ENCODE data around the gene PATE1.

The PATE1 gene

DNA sequence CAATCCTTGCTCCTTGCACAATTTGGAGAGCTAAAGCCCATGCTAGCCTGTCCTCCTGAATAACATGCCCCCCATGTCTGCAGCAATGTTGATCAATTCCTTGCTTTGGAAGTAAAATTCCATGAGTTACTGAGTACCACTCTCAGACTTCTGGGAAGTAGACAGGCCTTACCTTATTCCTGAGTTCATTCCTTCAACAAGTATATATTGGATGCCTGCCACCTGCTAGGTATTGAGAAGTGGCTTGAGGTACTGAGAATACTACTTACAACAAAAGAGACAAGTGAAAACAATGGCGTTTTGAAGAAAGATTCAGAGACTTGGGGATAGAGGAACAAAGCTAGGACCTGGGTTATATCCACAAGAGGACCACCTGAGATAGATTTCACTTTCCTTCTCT is 20.2 kb downstream of the PATE1 start:
- DNase-seq (ENCODE audit: low read depth in 1 of 2, low spot score in 1 of 2) = no peak
- in situ Hi-C loops (cut with HindIII; ENCODE audit: low pct_unique_long_range_greater_than_20kb, low sequenced_read_pairs) = no loop called here
- no peak for TF ChIP-seq JUND (IDR thresholded peaks at IDR 0.05; ENCODE audit: low read depth)

GRCh38 chr11:125768336-125769046 is 22.4 kb downstream of the PATE1 start:
- DNase-seq (ENCODE audit: low read depth in 1 of 2, low spot score in 1 of 2) = no peak
- no peak for TF ChIP-seq JUND (IDR thresholded peaks at IDR 0.05; ENCODE audit: low read depth)
- in situ Hi-C loops (cut with HindIII; ENCODE audit: low pct_unique_long_range_greater_than_20kb, low sequenced_read_pairs) = no loop called here

- no peak for DNase-seq (ENCODE audit: low read depth in 1 of 2, low spot score in 1 of 2)
- no peak for TF ChIP-seq JUND (IDR thresholded peaks at IDR 0.05; ENCODE audit: low read depth)
- in situ Hi-C loops (cut with HindIII; ENCODE audit: low pct_unique_long_range_greater_than_20kb, low sequenced_read_pairs) = no loop called here
These were observed 24.5 kb downstream of the PATE1 start for GRCh38 chr11:125770583-125770982.

GRCh38 chr11:125772834-125773505 is 26.9 kb downstream of the PATE1 start:
- no peak for TF ChIP-seq JUND (IDR thresholded peaks at IDR 0.05; ENCODE audit: low read depth)
- in situ Hi-C loops (cut with HindIII; ENCODE audit: low pct_unique_long_range_greater_than_20kb, low sequenced_read_pairs) = no loop called here
- DNase-seq (ENCODE audit: low read depth in 1 of 2, low spot score in 1 of 2) = no peak

DNA sequence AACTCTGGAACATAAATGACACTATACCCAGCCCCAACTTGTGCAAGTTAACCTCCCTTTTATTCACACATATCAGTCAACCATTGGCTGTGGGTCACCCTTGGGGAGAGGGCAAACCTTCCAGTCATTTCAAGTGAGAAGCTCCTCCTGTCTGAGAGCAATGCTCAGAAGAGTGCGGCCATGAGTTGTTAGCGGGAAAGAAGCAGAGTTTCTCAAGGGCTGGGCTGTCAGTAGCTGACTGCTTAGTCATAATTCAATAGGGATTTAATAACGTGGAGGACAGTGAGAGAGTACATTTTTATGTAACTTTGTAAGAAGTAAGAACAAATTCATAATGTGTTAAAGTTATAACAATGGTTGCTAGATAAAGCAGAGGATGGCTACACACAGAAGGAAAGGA is 27.4 kb downstream of the PATE1 start:
- in situ Hi-C loops (cut with HindIII; ENCODE audit: low pct_unique_long_range_greater_than_20kb, low sequenced_read_pairs) = no loop called here
- no peak for DNase-seq (ENCODE audit: low read depth in 1 of 2, low spot score in 1 of 2)
- no peak for TF ChIP-seq JUND (IDR thresholded peaks at IDR 0.05; ENCODE audit: low read depth)

GRCh38 chr11:125777309-125777708 is 31.2 kb downstream of the PATE1 start:
- TF ChIP-seq JUND (IDR thresholded peaks at IDR 0.05; ENCODE audit: low read depth) = no peak
- in situ Hi-C loops (cut with HindIII; ENCODE audit: low pct_unique_long_range_greater_than_20kb, low sequenced_read_pairs) = no loop called here

GRCh38 chr11:125778728-125779127 is 32.6 kb downstream of the PATE1 start, which contains the start of gene PATE2:
TSS of gene PATE2 (minus strand) at chr11:125778828. CDS start at chr11:125778773, 55 bp downstream.
- DNase-seq (ENCODE audit: low read depth in 1 of 2, low spot score in 1 of 2) = no peak
- no peak for TF ChIP-seq JUND (IDR thresholded peaks at IDR 0.05; ENCODE audit: low read depth)
- in situ Hi-C loops (cut with HindIII; ENCODE audit: low pct_unique_long_range_greater_than_20kb, low sequenced_read_pairs) = no loop called here

More at GRCh38 chr11:125777309-125777708, 31.2 kb downstream of the PATE1 start:
- DNase-seq (ENCODE audit: low read depth in 1 of 2, low spot score in 1 of 2) = no peak

GRCh38 chr11:125784678-125785077 is 38.6 kb downstream of the PATE1 start:
- no peak for TF ChIP-seq JUND (IDR thresholded peaks at IDR 0.05; ENCODE audit: low read depth)
- no peak for DNase-seq (ENCODE audit: low read depth in 1 of 2, low spot score in 1 of 2)
- in situ Hi-C loops (cut with HindIII; ENCODE audit: low pct_unique_long_range_greater_than_20kb, low sequenced_read_pairs) = no loop called here

DNA sequence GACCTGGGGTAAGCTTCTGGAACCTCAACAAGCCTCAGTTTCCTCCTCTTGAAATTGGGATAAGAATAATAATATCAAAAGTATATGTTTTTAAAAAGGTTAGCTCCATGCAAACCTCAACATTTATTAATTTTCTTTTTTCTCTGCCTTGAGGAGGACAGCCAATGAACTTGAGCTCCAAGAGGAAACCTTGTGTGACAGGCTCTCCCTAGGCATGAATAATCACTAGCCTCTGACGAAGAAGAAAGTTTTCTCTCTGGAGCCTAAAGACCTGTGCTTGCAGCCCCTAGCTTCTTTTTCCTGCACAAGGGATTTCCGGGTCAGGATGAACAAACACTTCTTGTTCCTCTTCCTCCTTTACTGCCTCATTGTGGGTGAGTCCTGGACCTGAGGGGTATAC is 41.7 kb downstream of the PATE1 start, which contains the start of gene PATE3:
PATE3 (plus strand) TSS at position 301 of the 400 bp plus-strand sequence; CDS start at position 326, 25 bp downstream.
- in situ Hi-C loops (cut with HindIII; ENCODE audit: low pct_unique_long_range_greater_than_20kb, low sequenced_read_pairs) = no loop called here
- no peak for TF ChIP-seq JUND (IDR thresholded peaks at IDR 0.05; ENCODE audit: low read depth)
- DNase-seq (ENCODE audit: low read depth in 1 of 2, low spot score in 1 of 2) = no peak

DNA sequence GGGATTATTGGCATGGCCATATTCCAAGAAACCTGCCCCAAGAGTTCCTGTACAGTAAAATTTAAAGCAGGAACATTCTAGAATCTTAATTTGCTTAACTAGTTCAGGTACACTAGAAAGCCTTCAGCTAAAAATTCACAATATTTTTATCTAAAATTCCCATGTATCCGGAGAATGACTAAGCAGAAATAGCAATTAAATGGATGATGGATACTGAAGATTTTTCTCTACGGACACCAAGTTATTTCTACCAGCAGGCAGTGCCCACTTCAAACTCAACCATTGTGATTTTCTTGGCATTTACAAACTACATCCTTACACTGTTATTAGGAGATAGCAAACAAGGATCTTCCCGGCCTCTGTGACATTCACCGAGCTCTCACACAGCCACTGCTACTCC is 44.7 kb downstream of the PATE1 start:
- DNase-seq (ENCODE audit: low read depth in 1 of 2, low spot score in 1 of 2) = no peak
- TF ChIP-seq JUND (IDR thresholded peaks at IDR 0.05; ENCODE audit: low read depth) = no peak
- in situ Hi-C loops (cut with HindIII; ENCODE audit: low pct_unique_long_range_greater_than_20kb, low sequenced_read_pairs) = no loop called here

- no peak for DNase-seq (ENCODE audit: low read depth in 1 of 2, low spot score in 1 of 2)
- in situ Hi-C loops (cut with HindIII; ENCODE audit: low pct_unique_long_range_greater_than_20kb, low sequenced_read_pairs) = no loop called here
- TF ChIP-seq JUND (IDR thresholded peaks at IDR 0.05; ENCODE audit: low read depth) = no peak
These were observed 51.6 kb downstream of the PATE1 start for GRCh38 chr11:125797641-125798040.
